Left lobe of liver (tissue), 2 donors: ENCODE measurements around the gene IL15RA. TPM values are rescaled to one million over a fixed set of nuclear protein-coding genes. Genes with fewer than 3 reads are reported as not detected.
"Not testable (repeated sequence)": the region's sequence is repeated elsewhere in the genome, so short reads cannot be mapped to it uniquely, and the experiment has no call there.

ENCODE experiments used
- ATAC-seq: fragments of 200-7000 bp; cut with Tn5 transposase; one replicate; pipeline ENCODE4 v1.9.1; 2020; ENCODE audit warnings: mild to moderate bottlenecking, moderate library complexity
- DNase-seq: peaks from one replicate; pipeline ENCODE4 v3.0.0-alpha.2; 2020; ENCODE audit warnings: low spot score
- total RNA-seq: library from RNA; stranded (reverse); gene quantifications from one replicate; pipeline ENCODE4 v1.2.1, GENCODE V29; 2021
- donor health status: DM: no; HTN: no; CAD: no; lungs with moderate emphysema.
- donor health status: DM: no; HTN: yes; CAD: no.

Gene IL15RA
- total RNA-seq, 1 donor from 2014 or later: 8.4 TPM

- no peak for DNase-seq
- no peak for ATAC-seq
These were observed 25.5 kb downstream of the IL15RA start for GRCh38 chr10:5951721-5952407.

GRCh38 chr10:5951167-5951711 lies 26.1 kb downstream of the IL15RA start:
- ATAC-seq: peak; percentile 75
- DNase-seq: peak; percentile 60

- peak; percentile 65 for DNase-seq
- peak; percentile 73 for ATAC-seq
These were observed 28.2 kb downstream of the IL15RA start for GRCh38 chr10:5949009-5949759.

- ATAC-seq: no peak
These were observed 29.1 kb downstream of the IL15RA start for GRCh38 chr10:5948208-5948585.

GRCh38 chr10:5947471-5948207 lies 29.7 kb downstream of the IL15RA start:
- ATAC-seq (no peak), DNase-seq (no peak)

More at GRCh38 chr10:5948208-5948585, 29.1 kb downstream of the IL15RA start:
- DNase-seq: no peak

GRCh38 chr10:5946786-5947185 lies 30.6 kb downstream of the IL15RA start:
- ATAC-seq: no peak
- DNase-seq: no peak

GRCh38 chr10:5946419-5946775 lies 30.9 kb downstream of the IL15RA start:
- not testable (repeated sequence) for ATAC-seq, DNase-seq

GRCh38 chr10:5945561-5946418 lies 31.6 kb downstream of the IL15RA start:
- DNase-seq (peak; percentile 55), ATAC-seq (peak; percentile 21)

- DNase-seq (no peak), ATAC-seq (no peak)
These were observed 32.2 kb downstream of the IL15RA start for GRCh38 chr10:5945190-5945509.

GRCh38 chr10:5944389-5945189 lies 32.8 kb downstream of the IL15RA start:
- no peak for DNase-seq
- ATAC-seq: no peak

- DNase-seq (no peak), ATAC-seq (peak; percentile 37)
These were observed 33.8 kb downstream of the IL15RA start for GRCh38 chr10:5943536-5943935.

GRCh38 chr10:5942474-5942873 lies 34.9 kb downstream of the IL15RA start:
- ATAC-seq (peak; percentile 59), DNase-seq (no peak)

- DNase-seq: no peak
- ATAC-seq: no peak
These were observed 35.3 kb downstream of the IL15RA start for GRCh38 chr10:5942001-5942400.

- DNase-seq (no peak), ATAC-seq (peak; percentile 17)
These were observed 35.8 kb downstream of the IL15RA start for GRCh38 chr10:5941579-5941978.

- DNase-seq: no peak
- no peak for ATAC-seq
These were observed 36.5 kb downstream of the IL15RA start for GRCh38 chr10:5940807-5941218.

GRCh38 chr10:5938291-5938690 lies 39.1 kb downstream of the IL15RA start:
- ATAC-seq: no peak
- no peak for DNase-seq

GRCh38 chr10:5937016-5937415 lies 40.3 kb downstream of the IL15RA start:
- ATAC-seq (no peak), DNase-seq (no peak)

GRCh38 chr10:5935628-5936027 lies 41.7 kb downstream of the IL15RA start:
- no peak for DNase-seq
- peak; percentile 44 for ATAC-seq

GRCh38 chr10:5933909-5934546 lies 43.3 kb downstream of the IL15RA start:
- ATAC-seq: no peak
- no peak for DNase-seq
